ENCODE data around the gene PPP4R3A.
A peak's percentile ranks its signal among the peaks of the same experiment; 100 is the strongest.

DNA sequence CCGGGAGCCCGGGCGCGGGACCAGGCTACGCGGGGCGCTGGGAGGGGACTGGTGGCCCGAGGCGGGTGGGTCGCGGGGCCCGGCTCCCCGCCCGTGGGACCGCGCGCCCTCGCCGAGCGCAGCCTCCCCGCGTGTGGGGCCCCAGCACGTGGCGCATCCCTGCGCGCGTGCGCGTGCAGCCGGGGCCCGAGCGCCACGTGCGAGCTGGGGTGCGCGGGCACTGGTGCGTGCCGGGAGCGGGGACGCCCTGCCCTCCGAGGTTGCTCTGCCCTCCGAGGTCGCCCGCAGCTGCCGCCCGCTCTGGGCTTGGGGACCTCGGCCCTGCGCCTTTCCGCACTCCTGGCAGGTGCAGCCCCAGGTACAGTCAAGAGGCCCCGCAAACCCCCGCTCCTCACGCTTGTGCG, 92.1 kb downstream of the PPP4R3A start:
- TF ChIP-seq POLR2A (IDR thresholded peaks at IDR 0.05; ENCODE audit: low read length) (peak; percentile 35), GATA1 (IDR thresholded peaks at IDR 0.05; ENCODE audit: low read depth, low read length) (no peak)

Data from erythroblast (primary cell).